ENCODE data around the gene TNPO3.

TNPO3 gene

DNA sequence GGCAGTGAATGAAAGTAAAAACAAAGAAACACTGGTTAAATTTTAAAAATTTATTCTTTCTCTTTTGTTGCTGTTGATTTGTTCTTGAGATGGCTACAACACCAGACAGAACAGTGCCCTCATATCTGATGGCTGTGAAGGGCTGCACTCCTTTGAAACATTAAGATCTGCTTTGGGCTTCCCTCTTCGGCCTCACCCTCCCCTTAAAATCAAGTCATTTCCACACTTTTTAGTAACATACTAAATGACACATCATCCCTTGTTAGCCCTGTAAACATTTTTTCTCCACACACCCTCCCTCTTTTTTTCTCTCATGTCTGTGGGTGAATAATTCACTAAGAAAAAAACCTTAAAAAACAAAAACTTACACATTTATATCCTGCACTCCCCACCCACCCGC is 100.8 kb downstream of the TNPO3 start:
- TF ChIP-seq, protein P1, sequence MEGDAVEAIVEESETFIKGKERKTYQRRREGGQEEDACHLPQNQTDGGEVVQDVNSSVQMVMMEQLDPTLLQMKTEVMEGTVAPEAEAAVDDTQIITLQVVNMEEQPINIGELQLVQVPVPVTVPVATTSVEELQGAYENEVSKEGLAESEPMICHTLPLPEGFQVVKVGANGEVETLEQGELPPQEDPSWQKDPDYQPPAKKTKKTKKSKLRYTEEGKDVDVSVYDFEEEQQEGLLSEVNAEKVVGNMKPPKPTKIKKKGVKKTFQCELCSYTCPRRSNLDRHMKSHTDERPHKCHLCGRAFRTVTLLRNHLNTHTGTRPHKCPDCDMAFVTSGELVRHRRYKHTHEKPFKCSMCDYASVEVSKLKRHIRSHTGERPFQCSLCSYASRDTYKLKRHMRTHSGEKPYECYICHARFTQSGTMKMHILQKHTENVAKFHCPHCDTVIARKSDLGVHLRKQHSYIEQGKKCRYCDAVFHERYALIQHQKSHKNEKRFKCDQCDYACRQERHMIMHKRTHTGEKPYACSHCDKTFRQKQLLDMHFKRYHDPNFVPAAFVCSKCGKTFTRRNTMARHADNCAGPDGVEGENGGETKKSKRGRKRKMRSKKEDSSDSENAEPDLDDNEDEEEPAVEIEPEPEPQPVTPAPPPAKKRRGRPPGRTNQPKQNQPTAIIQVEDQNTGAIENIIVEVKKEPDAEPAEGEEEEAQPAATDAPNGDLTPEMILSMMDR (IDR thresholded peaks at IDR 0.05; ENCODE audit: insufficient read depth, low read length, poor library complexity, severe bottlenecking): no peak
- TF ChIP-seq EZH2phosphoT487 (conservative IDR thresholded peaks at IDR 0.05; ENCODE audit: low read length): no peak
- peak overlapping the region; percentile 29; the same call in 1 of the 2 replicates for H3K27ac ChIP-seq (ENCODE audit: low read depth, low read length)

DNA sequence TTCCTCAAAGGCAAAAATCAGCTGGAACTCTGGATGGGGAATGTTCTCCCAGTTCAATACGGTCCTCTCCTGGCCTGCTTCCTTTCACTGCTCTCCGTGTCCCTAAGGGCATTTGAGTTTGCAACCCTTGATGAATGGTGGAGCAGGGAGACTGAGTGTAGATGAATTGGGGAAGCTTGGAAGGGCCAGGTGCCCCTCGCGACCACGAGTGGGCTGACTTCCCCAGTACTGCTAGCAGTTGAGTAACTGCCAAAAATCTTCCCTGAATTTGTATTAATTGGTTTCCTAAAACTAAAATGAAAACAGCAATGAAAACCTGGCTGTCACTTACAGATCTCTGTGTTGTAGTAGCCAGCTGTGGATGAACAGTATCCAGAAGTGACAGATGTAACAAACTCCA is 103.6 kb downstream of the TNPO3 start:
- Histone ChIP-seq H3K27ac (ENCODE audit: low read depth, low read length) (no peak overlapping the region), H2AFZ (ENCODE audit: low read depth, low read length, severe bottlenecking) (no peak overlapping the region), H3F3A (ENCODE audit: insufficient read depth) (0 out of 2 replicates have a peak, but pooled peaks cover 5% of the 10 kb centered on the region), H4K20me1 (ENCODE audit: low read depth, low read length) (no peaks in the 10 kb centered on the region), H3K9me2 (replicated peaks; ENCODE audit: insufficient read depth, low read length) (no peaks in the 10 kb centered on the region), H3K9me3 (ENCODE audit: insufficient read depth, low read length) (no peaks in the 10 kb centered on the region), H3K4me2 (ENCODE audit: low read depth, low read length, poor library complexity, severe bottlenecking) (no peak overlapping the region), H3K4me3 (ENCODE audit: insufficient read depth, low read length, poor library complexity, severe bottlenecking) (no peak overlapping the region), H3K36me3 (ENCODE audit: low read length) (peaks cover 10% of the 10 kb centered on the region; the same call in 1 of the 2 replicates), H3K79me2 (ENCODE audit: insufficient read depth, low read length) (no peaks in the 10 kb centered on the region), H3K27me3 (ENCODE audit: low read length) (no peaks in the 10 kb centered on the region), H3K9ac (ENCODE audit: low read length) (no peak overlapping the region)
- TF ChIP-seq EZH2phosphoT487 (conservative IDR thresholded peaks at IDR 0.05; ENCODE audit: low read length): no peak

More for the DNA sequence above, 100.8 kb downstream of the TNPO3 start:
- Histone ChIP-seq H3K4me3 (ENCODE audit: insufficient read depth, low read length, poor library complexity, severe bottlenecking) (no peak overlapping the region), H3F3A (ENCODE audit: insufficient read depth) (0 out of 2 replicates have a peak, but pooled peaks cover 5% of the 10 kb centered on the region), H2AFZ (ENCODE audit: low read depth, low read length, severe bottlenecking) (no peak overlapping the region), H4K20me1 (ENCODE audit: low read depth, low read length) (no peaks in the 10 kb centered on the region), H3K9me2 (replicated peaks; ENCODE audit: insufficient read depth, low read length) (no peaks in the 10 kb centered on the region), H3K79me2 (ENCODE audit: insufficient read depth, low read length) (no peaks in the 10 kb centered on the region), H3K4me2 (ENCODE audit: low read depth, low read length, poor library complexity, severe bottlenecking) (no peak overlapping the region), H3K9me3 (ENCODE audit: insufficient read depth, low read length) (no peaks in the 10 kb centered on the region), H3K36me3 (ENCODE audit: low read length) (peaks cover 14% of the 10 kb centered on the region; the same call in 1 of the 2 replicates), H3K27me3 (ENCODE audit: low read length) (no peaks in the 10 kb centered on the region), H3K9ac (ENCODE audit: low read length) (no peak overlapping the region)

DNA sequence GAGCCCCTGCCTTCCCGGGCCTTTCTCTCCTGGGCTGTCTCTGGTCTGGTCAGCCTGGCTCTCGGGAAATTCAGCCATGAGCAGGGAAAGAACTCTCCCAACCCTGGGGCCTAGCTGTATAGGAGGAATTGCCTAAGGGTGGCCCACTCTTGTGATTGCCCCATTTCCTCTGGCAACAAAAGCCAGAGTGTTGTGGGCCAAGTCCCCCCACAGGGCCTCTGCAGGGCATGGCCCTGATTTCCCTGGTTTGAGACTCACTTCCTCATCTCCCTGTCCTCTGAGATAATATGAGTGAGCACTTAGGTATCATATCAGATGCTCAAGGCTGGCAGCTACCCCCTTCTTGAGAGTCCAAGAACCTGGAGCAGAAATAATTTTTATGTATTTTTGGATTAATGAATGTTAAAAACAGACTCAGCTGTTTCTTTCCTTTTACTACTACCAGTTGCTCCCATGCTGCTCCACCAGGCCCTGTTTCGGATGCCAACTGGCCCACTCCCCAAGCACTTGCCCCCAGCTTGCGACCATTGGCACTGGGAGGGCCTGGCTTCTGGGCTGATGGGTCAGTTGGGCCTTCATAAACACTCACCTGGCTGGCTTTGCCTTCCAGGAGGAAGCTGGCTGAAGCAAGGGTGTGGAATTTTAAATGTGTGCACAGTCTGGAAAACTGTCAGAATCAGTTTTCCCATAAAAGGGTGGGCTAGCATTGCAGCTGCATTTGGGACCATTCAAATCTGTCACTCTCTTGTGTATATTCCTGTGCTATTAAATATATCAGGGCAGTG is 105.7 kb downstream of the TNPO3 start:
- Histone ChIP-seq H2AFZ (ENCODE audit: low read depth, low read length, severe bottlenecking) (no peak overlapping the region), H3K27me3 (ENCODE audit: low read length) (no peaks in the 10 kb centered on the region), H3K27ac (ENCODE audit: low read depth, low read length) (no peak overlapping the region), H3K4me3 (ENCODE audit: insufficient read depth, low read length, poor library complexity, severe bottlenecking) (no peak overlapping the region), H3K79me2 (ENCODE audit: insufficient read depth, low read length) (no peaks in the 10 kb centered on the region), H3F3A (ENCODE audit: insufficient read depth) (0 out of 2 replicates have a peak, but pooled peaks cover 6% of the 10 kb centered on the region), H3K4me2 (ENCODE audit: low read depth, low read length, poor library complexity, severe bottlenecking) (no peak overlapping the region), H4K20me1 (ENCODE audit: low read depth, low read length) (no peaks in the 10 kb centered on the region), H3K9me3 (ENCODE audit: insufficient read depth, low read length) (no peaks in the 10 kb centered on the region), H3K36me3 (ENCODE audit: low read length) (peaks cover 10% of the 10 kb centered on the region; the same call in 1 of the 2 replicates), H3K9ac (ENCODE audit: low read length) (no peak overlapping the region), H3K9me2 (replicated peaks; ENCODE audit: insufficient read depth, low read length) (no peaks in the 10 kb centered on the region)
- no peak for TF ChIP-seq EZH2phosphoT487 (conservative IDR thresholded peaks at IDR 0.05; ENCODE audit: low read length)
- TF ChIP-seq, protein P1 (IDR thresholded peaks at IDR 0.05; ENCODE audit: insufficient read depth, low read length, poor library complexity, severe bottlenecking): no peak
